Endothelial cell of umbilical vein (primary cell): ENCODE measurements around the gene HAVCR2.
"Not testable (repeated sequence)": the region's sequence is repeated elsewhere in the genome, so short reads cannot be mapped to it uniquely, and the experiment has no call there.

Experiments used
- EZH2 ChIP-seq: IDR thresholded peaks from 2 replicates; pipeline ENCODE4 v1.6.1; 2012; ENCODE audit warnings: borderline replicate concordance, low read depth, mild to moderate bottlenecking, moderate library complexity, low read length, inconsistent platforms; ENCODE audit not compliant: severe bottlenecking
- FOS ChIP-seq: IDR thresholded peaks from 2 replicates; pipeline ENCODE4 v1.6.1; 2011; ENCODE audit warnings: mild to moderate bottlenecking, low read length, moderate library complexity, borderline replicate concordance; ENCODE audit not compliant: insufficient read depth
- JUN ChIP-seq: IDR thresholded peaks from 2 replicates; pipeline ENCODE4 v1.6.1; 2011; ENCODE audit warnings: borderline replicate concordance, low read depth; ENCODE audit not compliant: insufficient read length, insufficient read depth
- MYC ChIP-seq: IDR thresholded peaks from one replicate; pipeline ENCODE4 v1.6.1; 2011; ENCODE audit warnings: mild to moderate bottlenecking, low read depth, low read length
- POLR2AphosphoS5 ChIP-seq: IDR thresholded peaks from 2 replicates; pipeline ENCODE4 v1.6.1; 2012; ENCODE audit warnings: low read depth, mild to moderate bottlenecking, control low read depth, low read length, moderate library complexity; ENCODE audit not compliant: insufficient read depth
- TF ChIP-seq, protein P1 (sequence below), 2 donors: IDR thresholded peaks; 1 replicate in 1 of 2; 2 replicates in 1 of 2; pipeline ENCODE4 v1.5.1; 2011; ENCODE audit warnings: low read length in 2 of 2, mild to moderate bottlenecking in 2 of 2, moderate library complexity in 2 of 2, control low read depth in 1 of 2, inconsistent platforms in 1 of 2, low read depth in 1 of 2; ENCODE audit not compliant: insufficient read depth in 1 of 2; ENCODE audit errors: extremely low read depth in 1 of 2

DNA sequence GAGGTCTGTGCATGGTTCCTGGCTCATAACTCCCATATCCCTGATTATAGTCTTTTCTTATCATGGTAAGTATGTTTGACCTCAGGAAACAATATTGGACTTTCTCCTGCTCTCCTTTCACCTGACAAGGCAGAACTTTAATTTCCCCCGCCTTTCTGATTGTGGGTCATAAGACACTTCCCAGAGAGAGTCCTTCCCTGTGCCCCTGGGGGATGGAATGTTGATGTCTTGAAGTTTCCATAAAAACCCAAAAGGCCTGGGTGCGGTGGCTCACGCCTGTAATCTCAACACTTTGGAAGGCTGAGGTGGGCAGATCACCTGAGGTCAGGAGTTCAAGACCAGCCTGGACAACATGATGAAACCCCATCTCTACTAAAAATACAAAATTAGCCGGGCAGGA lies 61.8 kb downstream of the HAVCR2 start:
- TF ChIP-seq, protein P1, sequence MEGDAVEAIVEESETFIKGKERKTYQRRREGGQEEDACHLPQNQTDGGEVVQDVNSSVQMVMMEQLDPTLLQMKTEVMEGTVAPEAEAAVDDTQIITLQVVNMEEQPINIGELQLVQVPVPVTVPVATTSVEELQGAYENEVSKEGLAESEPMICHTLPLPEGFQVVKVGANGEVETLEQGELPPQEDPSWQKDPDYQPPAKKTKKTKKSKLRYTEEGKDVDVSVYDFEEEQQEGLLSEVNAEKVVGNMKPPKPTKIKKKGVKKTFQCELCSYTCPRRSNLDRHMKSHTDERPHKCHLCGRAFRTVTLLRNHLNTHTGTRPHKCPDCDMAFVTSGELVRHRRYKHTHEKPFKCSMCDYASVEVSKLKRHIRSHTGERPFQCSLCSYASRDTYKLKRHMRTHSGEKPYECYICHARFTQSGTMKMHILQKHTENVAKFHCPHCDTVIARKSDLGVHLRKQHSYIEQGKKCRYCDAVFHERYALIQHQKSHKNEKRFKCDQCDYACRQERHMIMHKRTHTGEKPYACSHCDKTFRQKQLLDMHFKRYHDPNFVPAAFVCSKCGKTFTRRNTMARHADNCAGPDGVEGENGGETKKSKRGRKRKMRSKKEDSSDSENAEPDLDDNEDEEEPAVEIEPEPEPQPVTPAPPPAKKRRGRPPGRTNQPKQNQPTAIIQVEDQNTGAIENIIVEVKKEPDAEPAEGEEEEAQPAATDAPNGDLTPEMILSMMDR (IDR thresholded peaks at IDR 0.05; ENCODE audit: extremely low read depth in 1 of 2, insufficient read depth in 1 of 2, low read depth in 1 of 2, low read length in 2 of 2), result not testable (repeated sequence)
- TF ChIP-seq MYC, JUN, FOS, POLR2AphosphoS5, EZH2: not testable (repeated sequence)
